HUES48 (cell line): Measurements from ENCODE around the gene ERF.

Source experiments
- H3K27ac ChIP-seq: one replicate; pipeline ENCODE4 v1.7.0; 2013; ENCODE audit warnings: low read depth, low read length, inconsistent platforms
- H3K27me3 ChIP-seq: 2 replicates; pipeline ENCODE4 v1.6.1; 2013; ENCODE audit warnings: mild to moderate bottlenecking, low read length; ENCODE audit not compliant: control insufficient read depth, insufficient read depth
- H3K36me3 ChIP-seq: 2 replicates; pipeline ENCODE4 v1.6.1; 2013; ENCODE audit warnings: low read length; ENCODE audit not compliant: control insufficient read depth, insufficient read depth
- H3K4me1 ChIP-seq: 2 replicates; pipeline ENCODE4 v1.6.1; 2013; ENCODE audit warnings: mild to moderate bottlenecking, low read length; ENCODE audit not compliant: control insufficient read depth, insufficient read depth
- H3K4me3 ChIP-seq: 2 replicates; pipeline ENCODE4 v1.5.1; 2013; ENCODE audit warnings: mild to moderate bottlenecking, low read depth, low read length
- H3K9ac ChIP-seq: 2 replicates; pipeline ENCODE4 v1.6.1; 2013; ENCODE audit warnings: mild to moderate bottlenecking, low read depth, low read length, moderate library complexity
- H3K9me3 ChIP-seq: 2 replicates; pipeline ENCODE4 v1.6.1; 2013; ENCODE audit warnings: low read length; ENCODE audit not compliant: control insufficient read depth, insufficient read depth

The ERF gene

GRCh38 chr19:42202290-42202880 is 52.5 kb downstream of the ERF start:
- Histone ChIP-seq H3K36me3 (peaks cover 78% of the 10 kb centered on the region), H3K4me1 (peaks cover 10% of the 10 kb centered on the region), H3K4me3 (no peak overlapping the region), H3K9me3 (no peaks in the 10 kb centered on the region), H3K9ac (no peak overlapping the region), H3K27me3 (no peaks in the 10 kb centered on the region), H3K27ac (no peak overlapping the region)

- H3K9ac ChIP-seq, result no peak overlapping the region
- H3K4me1 ChIP-seq, result peaks cover 16% of the 10 kb centered on the region
- no peak overlapping the region for H3K27ac ChIP-seq
Observed at GRCh38 chr19:42201489-42202289, 53.2 kb downstream of the ERF start.

GRCh38 chr19:42200116-42200715 is 54.7 kb downstream of the ERF start:
- Histone ChIP-seq H3K9ac (no peak overlapping the region), H3K36me3 (peaks cover 67% of the 10 kb centered on the region), H3K9me3 (no peaks in the 10 kb centered on the region), H3K4me3 (no peak overlapping the region), H3K4me1 (peaks cover 16% of the 10 kb centered on the region), H3K27ac (no peak overlapping the region), H3K27me3 (no peaks in the 10 kb centered on the region)

More at GRCh38 chr19:42201489-42202289, 53.2 kb downstream of the ERF start:
- peaks cover 75% of the 10 kb centered on the region for H3K36me3 ChIP-seq
- no peaks in the 10 kb centered on the region for H3K27me3 ChIP-seq
- H3K4me3 ChIP-seq, result no peak overlapping the region
- no peaks in the 10 kb centered on the region for H3K9me3 ChIP-seq

- no peaks in the 10 kb centered on the region for H3K9me3 ChIP-seq
- no peaks in the 10 kb centered on the region for H3K27me3 ChIP-seq
- H3K27ac ChIP-seq, result peak overlapping the region; percentile 1
- peaks cover 67% of the 10 kb centered on the region for H3K36me3 ChIP-seq
- no peak overlapping the region for H3K4me3 ChIP-seq
- peaks cover 11% of the 10 kb centered on the region for H3K4me1 ChIP-seq
- no peak overlapping the region for H3K9ac ChIP-seq
Observed at GRCh38 chr19:42199440-42200115, 55.4 kb downstream of the ERF start.

- Histone ChIP-seq H3K27ac (no peak overlapping the region), H3K9me3 (no peaks in the 10 kb centered on the region), H3K27me3 (no peaks in the 10 kb centered on the region), H3K4me1 (peaks cover 11% of the 10 kb centered on the region), H3K36me3 (peaks cover 61% of the 10 kb centered on the region), H3K9ac (no peak overlapping the region), H3K4me3 (no peak overlapping the region)
Observed at GRCh38 chr19:42198676-42199439, 56.1 kb downstream of the ERF start.
